DMS79 treated with DMSO at 0.1 percent for 48 hours (cell line): ENCODE results near the gene ITGA11.

ENCODE experiments used
- DNase-seq: peaks from one replicate; lab custom pipeline; 2025; lab: John Stamatoyannopoulos, UW

ITGA11 gene

DNA sequence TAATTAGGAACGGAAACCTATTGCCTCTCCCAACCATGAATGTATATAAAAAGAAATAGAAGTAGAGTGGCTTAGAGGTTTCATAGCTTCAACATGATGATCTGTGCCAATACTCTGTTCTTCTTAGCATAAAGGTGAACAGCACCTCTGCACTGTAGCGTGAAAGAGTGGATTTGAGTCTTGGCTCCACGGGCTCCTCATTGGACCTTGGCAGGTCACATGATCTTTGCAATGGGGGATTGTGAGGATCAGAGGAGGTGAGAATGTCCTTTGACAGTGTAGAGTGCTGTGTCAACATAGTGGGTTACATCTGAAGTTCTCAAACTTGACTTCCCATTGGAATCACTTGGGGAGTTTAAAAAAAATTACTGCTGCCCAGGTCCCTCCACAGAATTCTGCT lies 103.0 kb downstream of the ITGA11 start:
- DNase-seq = no peak

DNA sequence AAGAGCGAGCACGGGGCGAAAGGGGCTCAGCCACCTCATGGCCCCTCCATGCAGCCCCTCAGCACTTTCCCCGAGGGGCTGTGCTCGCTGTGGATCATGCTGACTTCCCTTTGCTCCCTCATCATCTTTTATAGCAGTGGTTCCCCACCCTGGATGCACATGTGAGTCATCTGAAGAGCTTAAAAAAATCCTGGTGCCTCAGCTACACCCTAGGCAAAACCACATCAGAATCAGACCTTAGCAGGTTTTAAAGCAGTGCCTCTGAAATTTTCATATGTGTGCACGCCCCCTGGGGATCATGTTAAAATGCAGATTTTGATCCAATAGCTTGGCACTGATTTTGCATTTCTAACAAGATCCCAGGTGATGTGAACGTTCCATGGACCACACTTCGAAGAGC lies 103.5 kb downstream of the ITGA11 start:
- DNase-seq = no peak

DNA sequence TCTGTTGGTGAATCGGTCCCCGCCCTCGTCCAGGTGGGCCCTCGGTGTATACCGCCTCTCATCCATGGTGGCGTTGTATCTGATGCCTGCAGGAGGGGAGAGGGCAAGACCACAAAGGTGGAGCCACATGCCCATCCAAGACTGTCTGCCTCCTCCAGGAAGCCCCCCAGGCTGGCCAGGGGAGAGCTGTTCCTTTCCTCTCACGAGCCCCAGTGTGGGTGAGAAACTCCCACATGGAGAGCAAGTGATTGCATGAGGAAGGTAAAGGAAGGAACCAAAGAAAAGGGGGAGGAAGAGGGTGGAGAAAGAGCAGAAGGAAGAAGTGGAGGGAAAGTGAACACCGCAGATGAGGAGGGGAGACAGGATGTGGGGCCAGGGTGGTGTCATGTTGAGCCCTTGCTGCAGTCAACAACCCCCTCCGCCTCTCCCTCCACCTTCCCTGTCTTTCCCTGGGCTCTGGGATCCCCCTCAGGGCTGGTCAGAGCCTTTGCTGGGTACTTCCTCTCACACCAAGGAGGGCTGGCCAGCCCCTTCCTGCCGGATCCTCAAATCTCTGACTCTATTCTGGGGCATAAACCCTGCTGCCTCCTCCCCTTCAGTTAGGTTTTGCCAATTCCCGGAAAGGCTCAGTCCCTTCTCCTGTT lies 105.1 kb downstream of the ITGA11 start:
- DNase-seq = no peak

DNA sequence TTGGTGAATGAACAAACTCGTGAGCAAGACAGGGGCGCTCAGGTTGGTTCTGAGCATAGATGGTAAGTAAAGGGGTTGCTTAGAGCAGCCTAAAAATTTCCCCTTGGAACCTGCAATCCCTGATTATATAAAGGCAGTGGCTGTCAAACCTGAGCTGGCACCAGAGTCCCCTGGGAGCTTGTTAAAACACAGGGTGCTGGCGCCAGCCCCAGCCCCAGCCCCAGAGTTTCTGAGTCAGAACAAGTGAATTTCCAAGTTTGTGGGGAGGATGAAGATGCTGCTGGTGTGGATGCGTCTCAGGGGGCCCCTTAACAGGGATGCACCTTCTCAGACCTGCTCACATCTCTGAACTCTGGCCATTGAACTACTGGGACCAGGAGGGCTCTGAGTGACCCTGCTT lies 106.2 kb downstream of the ITGA11 start:
- no peak for DNase-seq

DNA sequence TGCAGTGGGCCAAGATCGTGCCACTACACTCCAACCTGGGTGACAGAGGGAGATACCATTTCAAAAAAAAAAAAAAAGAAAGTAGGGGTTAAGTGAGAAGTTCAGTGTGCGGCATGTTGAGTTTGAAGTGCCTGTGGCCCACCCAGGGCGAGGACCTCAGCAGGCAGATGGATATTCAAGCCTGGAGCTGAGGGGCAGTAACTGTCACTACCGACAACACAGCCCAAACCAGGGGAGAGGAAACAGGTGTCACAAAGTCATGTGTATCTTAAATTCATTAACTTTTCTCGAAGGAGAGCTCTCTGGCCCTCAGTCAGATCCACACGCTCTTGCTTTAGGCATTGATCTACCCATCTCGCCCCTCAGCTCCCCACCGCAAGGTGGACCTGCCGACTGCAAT lies 109.2 kb downstream of the ITGA11 start:
- DNase-seq = no peak

DNA sequence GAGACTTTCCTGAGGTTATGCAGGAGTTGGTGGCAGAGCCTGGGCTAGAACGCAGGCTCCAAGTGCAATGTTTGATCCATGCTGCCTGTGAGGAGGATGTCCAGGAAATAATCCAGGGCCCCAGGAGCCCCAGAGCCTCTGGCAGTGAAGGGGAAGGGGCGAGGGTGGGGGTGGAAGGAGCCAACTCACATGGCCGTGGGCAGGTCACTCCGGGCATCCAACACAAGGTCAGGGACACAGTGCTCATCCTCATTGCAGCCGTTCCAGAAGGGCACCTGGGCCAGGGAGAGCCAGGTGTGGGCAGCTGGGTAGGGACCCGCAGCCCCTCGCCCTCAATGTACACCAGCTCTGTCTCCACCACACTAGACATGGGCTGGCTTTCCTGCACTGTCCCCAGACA lies 110.7 kb downstream of the ITGA11 start:
- DNase-seq = no peak

DNA sequence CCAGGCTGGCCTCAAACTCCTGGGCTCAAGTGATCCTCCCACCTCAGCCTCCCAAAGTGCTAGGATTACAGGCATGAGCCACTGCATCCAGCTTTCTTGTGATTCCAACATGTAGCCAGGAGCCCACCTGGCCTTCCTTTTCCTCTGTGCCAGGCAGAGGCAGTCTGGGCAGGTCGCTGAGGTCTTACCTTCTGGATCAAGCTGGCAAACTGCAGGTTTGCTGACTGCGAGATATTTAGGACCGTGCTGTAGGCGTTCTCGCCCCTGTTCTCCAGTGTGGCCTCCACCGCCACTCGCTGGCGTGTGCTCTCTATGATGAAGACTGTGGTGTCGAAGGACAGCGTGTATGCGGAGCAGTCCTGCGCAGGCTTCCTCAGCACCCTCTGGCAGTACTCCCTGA lies 112.0 kb downstream of the ITGA11 start:
- DNase-seq = no peak

DNA sequence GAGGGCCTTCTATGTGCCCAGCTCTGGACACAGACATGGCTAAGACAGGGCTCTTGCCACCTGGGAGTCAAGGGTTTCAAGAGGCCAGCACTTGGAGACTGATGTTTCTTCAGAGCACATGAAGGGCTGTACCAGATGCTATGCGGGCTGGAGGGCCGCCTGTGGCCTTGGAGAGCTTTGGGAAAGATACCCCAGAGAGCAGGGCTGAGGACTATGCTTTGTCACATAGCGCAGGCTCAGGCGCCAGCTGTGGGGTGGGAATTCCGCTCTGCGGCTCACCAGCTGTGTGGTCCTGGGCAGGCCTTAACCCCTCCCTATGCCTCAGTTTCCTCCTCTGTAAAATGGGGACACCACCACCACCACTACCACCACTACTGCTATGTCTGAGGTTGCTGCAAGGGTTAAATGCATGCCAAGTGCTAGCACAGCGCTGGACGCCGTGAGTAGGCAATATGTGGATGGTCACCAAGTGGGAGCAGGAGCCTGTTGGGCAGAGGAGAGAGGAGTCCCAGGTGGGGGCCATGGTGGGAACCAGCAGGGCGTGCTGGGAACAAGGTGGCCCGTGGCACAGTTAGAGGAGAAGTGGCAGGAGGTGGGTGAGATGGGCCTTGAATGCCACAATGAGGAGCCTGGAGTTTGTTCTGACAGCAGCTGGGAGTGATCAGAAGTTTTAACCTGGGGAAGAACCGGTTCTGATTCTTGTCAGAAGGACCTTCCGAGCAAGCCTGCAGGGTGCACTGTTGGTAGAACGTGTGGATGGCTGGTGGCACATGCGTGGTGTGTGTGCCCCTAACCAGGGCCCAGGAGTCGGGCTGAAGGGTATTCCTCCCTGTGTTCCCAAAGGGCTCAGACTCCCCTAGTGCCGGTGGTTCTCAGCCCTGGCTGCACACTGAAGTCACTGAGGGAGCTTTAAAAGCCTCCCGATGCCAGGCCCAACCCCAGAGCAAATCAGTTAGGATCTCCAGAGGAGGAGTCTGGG lies 112.7 kb downstream of the ITGA11 start:
- DNase-seq = no peak

DNA sequence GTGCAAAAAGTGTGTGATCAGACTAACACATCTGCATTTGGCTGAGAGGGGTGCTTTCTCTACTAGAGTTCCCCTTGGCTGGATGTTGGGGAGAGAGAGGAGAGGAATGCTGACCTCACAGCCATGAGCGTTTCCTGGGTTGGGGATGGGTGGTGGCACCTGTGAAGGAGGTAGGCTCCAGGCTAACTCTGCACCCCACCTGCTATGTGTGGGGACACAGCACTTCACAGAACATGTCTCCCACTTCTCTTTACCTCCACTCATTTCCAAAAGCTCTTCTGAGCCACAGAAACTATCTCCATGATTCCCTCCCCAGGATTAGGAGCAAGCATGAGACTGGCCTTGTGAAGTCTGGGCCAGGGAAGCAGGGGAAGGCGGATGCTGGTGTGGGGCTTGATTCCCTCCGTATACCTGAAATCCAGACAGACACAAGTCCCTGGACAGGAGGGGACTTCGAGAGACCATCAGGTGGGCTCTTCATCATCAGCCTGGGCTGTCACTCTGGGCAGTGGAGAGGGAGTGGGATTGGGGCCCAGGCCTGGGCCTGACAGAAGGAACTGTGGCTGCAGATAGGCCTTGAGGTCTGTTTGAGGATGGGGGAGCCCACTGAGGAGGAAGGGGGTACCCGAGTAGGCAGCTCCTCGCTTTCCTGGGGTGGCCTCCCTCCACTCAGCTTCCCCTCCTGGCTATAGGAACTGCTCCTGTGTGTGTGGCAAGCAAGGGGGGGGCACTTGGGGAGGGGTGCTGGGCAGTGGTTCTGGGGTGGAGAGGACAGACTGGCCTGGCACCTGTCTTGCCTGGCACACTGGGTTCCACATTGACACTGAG lies 113.7 kb downstream of the ITGA11 start:
- DNase-seq = no peak

DNA sequence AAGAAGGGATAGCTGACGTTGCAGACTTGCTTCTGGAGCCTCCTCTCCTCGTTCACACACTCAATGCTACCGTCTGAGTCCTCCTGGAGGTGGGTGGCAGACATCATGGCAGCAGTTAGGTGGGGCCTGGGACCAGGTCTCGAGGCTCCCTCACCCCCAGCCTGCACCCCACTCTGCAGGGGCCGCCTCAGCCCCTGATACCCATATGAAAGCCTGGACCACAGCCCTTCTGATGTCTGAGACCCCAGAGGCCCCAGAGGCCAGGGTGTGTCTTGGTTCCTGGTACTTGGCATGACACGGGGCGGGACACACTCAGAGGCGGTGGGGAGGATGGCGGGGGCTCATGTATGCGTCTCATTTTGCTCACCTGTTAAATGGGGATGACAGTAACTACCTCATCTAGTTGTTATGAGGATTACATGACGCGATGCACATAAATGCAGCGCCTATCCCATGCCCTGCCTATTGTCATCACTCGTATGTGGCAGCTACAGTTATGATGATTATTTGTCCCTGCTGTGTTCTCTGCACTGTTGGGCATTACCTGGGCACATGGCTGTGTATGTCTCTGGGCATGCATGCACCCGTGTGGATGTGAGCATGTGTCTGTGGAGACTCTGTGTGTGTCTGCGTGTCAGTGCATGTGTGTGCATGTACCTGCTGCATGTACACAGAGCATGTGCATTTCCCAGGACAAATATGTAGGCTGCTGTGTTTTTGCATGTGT lies 114.5 kb downstream of the ITGA11 start:
- DNase-seq = no peak

DNA sequence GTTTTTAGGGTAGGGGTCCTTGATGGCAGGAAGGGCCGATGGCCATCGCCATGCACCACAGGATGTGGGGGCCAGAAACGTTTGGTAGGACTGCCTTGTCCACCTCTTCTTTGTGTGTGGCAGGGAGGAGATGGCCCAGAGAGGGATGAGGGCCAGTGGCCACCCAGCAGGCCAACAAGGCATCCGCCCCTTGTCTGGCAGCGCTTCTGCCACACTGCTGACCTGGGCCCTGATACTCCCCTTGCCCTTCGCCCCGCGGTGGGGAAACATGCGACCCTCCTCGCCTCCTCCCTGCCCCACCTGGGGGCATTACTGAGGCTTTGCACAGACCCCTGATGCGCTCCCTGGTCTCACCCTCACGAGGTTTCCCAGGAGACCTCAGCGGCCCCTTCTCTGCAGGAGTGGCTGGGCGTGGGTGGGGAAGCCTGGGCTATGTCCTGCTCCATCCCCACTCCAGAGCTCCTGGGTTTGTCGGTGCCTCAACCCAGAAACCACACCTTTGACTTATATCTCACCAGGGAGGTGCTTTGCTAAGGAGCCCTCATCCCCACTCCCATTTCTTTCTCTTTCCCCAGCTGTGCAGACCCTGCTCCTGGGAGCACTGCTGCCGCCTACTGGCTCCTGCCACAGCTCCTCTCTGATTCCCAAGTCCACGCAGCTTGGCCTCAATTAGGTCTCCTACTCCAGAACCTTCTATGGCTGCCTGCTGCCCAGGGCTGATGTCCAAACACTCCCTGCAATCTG lies 115.7 kb downstream of the ITGA11 start:
- no peak for DNase-seq

DNA sequence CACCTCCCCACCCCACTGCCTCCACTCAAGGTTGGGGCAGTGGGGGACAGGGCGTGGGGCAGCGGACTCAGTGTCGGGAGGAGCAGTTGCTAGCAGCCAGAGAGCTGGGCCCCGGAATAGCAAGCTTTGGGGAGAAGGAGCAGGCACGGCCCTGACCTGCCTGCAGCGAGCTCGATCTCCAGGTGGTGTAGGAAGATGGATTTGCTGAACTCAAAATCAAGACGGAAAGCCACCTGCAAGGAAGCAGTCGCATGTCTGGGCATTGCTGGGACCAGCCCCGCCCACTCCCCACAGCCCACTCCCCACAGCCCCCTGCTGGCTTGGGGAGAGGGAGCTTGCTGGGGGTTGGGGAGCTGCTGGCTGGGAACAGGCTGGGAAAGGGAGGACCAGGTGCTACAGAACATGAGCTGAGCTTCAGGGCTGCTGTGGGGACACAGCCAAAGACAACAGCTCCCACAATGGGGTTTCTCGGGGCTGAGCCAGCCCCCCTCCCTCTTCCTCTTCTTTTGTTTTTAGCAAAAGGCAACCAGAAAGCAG lies 116.4 kb downstream of the ITGA11 start:
- no peak for DNase-seq

DNA sequence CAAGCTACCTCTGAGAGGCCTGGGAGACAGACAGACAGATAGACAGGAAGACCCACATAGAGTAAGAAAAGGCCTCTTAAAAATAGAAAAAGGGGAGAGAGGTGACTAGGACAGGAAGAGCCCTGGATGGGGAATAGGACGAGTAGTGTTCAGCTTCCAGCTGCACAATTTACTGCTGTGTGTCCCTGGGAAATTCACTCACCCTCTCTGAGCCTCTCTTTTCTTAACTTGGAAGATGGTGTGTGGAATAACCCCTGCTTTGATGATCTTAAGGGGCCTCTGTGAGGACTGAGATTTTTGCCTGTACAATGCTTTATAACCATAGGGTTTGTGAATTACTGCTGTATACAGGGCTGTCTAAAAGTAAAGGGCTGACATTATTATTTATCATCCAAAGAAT lies 116.9 kb downstream of the ITGA11 start:
- no peak for DNase-seq

DNA sequence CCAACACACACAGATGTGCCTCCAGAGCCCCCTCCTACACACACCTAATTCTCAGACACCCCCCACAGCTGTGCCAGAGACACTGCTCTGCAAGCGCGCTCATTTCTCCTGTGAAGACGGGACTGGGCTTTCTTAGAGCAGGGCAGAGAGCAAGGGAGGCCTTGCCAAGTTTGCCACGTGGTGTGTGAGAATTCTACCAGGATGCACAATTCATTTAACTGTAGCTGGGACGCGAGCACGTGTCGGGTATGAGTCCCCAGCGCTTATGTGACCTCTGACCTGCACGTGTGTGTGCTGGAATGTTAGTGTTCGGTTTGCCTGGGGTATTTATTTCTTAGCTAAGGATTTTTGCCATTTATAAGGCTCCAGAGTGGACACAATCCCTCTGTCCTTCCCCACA lies 117.4 kb downstream of the ITGA11 start:
- DNase-seq = no peak

DNA sequence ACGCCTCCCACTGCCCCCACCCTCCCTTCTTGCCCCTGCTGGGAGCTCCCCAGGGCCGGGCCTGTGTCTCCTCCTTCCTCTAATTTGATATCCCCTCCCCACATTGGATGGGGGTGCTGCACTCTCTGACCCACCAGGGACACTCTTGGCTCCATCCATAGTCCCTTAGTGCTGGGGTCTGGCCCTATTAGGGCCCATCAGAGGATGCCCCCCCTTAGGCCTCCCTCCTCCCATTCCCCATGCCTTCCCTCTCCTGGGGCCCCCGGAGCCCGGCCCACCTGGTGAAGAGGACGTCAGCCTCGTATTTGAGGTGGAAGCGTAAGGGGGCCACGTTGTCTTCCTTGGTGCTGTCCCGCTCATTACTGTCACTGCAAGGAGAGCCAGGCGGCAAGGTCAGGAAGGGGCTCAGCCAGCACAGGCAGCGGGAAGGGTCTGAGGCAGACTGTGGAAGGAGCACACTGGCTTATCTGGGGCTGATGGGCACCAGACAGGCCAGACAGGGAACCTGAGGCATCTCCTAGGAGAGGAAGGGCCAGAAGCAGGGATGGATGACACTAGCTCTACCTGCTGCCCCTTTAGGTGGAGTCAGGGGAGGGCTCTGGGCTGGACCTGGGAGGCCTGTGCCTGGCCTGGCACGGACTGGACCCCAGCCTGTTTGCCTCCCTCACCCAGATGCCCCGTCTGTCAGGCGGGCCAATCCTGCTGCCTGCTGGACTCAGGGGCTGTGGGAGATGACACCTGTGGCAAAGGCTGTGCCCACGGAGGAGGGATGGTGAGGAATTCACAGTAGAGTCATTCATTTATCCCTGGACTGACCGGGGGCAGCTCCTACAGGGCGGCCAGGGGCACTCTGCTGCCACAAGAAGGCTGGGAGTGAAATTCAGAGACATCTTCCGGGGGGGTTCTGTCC lies 118.2 kb downstream of the ITGA11 start:
- DNase-seq = no peak

DNA sequence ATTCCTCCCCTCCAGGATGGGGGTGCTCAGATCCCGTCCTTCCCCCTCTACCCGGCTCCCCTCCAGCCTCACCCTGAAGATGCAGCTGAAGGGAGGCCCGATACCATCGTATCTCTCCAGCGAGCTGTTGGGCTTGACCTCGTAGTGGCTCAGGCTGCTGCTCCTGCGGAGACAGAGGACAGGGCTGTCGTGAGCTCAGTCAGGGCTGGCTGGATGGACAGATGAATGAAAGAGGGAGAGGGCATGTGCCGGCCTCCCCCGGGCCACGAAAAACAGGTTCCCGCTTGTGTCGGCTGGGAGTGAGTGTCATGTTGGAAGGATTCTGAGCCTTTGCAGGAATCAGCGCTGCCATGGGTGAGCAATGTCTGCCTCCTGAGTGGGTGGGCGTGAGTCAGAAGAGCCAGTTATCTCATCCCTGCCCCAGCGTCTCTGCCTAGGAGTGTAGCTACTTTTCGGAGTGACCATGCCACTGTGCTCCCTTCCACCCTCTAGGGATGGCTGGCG lies 119.2 kb downstream of the ITGA11 start:
- no peak for DNase-seq

DNA sequence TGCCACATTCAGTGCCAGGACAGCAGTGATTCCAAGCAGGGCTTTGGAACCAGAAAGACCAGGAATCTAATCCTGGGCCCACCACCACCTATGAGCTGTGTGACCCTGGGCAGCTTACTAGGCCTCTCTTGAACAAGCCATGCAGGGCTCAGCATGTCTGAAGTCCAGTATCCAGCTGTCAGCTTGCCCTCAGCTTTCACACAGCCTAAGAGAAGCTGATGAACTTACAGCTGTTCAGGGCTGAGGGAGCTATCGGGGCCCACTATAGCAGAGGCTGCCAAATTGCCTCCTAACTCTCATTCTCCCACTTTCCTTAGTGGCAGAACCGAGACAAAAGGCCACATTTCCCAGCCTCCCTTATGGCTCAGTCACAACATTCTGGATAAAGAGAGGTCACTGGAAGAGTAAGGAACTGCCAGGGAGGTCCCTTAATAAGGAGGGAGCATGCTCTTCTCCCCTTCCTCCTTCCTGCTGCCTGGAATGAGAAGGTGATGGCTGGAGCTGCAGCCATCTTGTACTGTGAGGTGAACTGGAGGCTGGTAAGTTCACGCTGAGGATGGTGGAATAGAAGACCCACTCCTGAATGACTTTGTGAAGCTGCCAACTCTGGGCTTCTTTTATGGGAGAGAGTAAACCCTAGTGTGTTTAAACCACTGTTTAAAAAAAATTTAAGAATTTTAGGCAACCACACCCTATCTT lies 120.0 kb downstream of the ITGA11 start:
- DNase-seq = no peak

DNA sequence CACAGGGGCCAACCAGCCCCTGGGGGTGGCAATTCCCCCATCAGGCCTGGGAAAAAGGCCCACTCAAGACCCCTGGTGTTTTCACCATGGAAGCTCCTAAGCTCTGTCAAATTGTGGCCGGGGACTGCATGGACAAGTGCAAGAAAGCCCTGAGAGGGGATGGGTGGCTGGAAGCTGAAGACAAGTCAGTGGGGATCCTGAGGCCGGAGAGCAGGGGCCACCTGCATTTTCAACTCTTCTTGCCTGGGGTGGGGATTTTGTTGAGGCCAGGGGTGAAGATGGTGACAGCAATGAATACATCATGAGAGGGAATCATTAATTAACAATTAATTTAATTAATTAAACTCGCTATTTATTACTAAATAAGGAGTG lies 120.5 kb downstream of the ITGA11 start:
- no peak for DNase-seq
